Upper lobe of left lung (tissue), 6 donors: Measurements from ENCODE around the gene TNS3. TPM values are rescaled to one million over a fixed set of nuclear protein-coding genes. Genes with fewer than 3 reads are reported as not detected.
A peak's percentile ranks its signal among the peaks of the same experiment; 100 is the strongest.

Experiments used
- ATAC-seq, 2 donors: fragments of 200-7000 bp; cut with Tn5 transposase; one replicate each; pipeline ENCODE4 v1.9.1; 2022; ENCODE audit warnings: mild to moderate bottlenecking in 2 of 2, moderate library complexity in 2 of 2; ENCODE audit not compliant: low FRiP score in 2 of 2
- DNase-seq, 2 donors: peaks; one replicate each; pipeline ENCODE4 v3.0.0-alpha.2; 2019 to 2020
- H3K27ac ChIP-seq, 4 donors: fragments of 200-600 bp; sonication (generic); one replicate each; pipeline ENCODE4 v1.5.1; 2016 to 2019
- H3K27me3 ChIP-seq, 4 donors: fragments of 200-600 bp; sonication (generic); one replicate each; pipeline ENCODE4 v1.5.1; 2017 to 2019
- H3K36me3 ChIP-seq, 4 donors: fragments of 200-600 bp; sonication (generic); one replicate each; pipeline ENCODE4 v1.5.1; 2016 to 2019
- H3K4me1 ChIP-seq, 4 donors: fragments of 200-600 bp; sonication (generic); one replicate each; pipeline ENCODE4 v1.5.1; 2018 to 2019
- H3K4me3 ChIP-seq, 4 donors: fragments of 200-600 bp; sonication (generic); one replicate each; pipeline ENCODE4 v1.5.1; 2017 to 2019; ENCODE audit warnings: mild to moderate bottlenecking in 2 of 4, moderate library complexity in 1 of 4
- H3K9me3 ChIP-seq, 4 donors: fragments of 200-600 bp; sonication (generic); one replicate each; pipeline ENCODE4 v1.5.1; 2018 to 2019
- CTCF ChIP-seq, 6 experiments: fragments of 450-650 bp in 4 of 6; fragments of 200-600 bp in 2 of 6; sonication (generic) in 2 of 6; IDR thresholded peaks; one replicate each; pipeline ENCODE4 v1.5.1; 2016 to 2019; ENCODE audit warnings: antibody characterized with exemption in 6 of 6
- EP300 ChIP-seq, 4 donors: sonication (generic); formaldehyde crosslinking; IDR thresholded peaks; one replicate each; pipeline ENCODE4 v1.5.1; 2017; ENCODE audit warnings: antibody characterized with exemption in 4 of 4, control low read depth in 2 of 4
- POLR2A ChIP-seq, 4 donors: fragments of 450-650 bp; IDR thresholded peaks; one replicate each; pipeline ENCODE4 v1.5.1; 2016 to 2017; ENCODE audit warnings: antibody characterized with exemption in 4 of 4, mild to moderate bottlenecking in 2 of 4
- POLR2AphosphoS5 ChIP-seq, 2 donors: sonication (generic); formaldehyde crosslinking; IDR thresholded peaks; one replicate each; pipeline ENCODE4 v1.5.1; 2017; ENCODE audit warnings: antibody characterized with exemption in 2 of 2
- WGBS, 2 donors: methylation state at CpG; one replicate each; pipeline ENCODE4 v1.1.5; 2017 to 2018; 5-methylcytosine and 5-hydroxymethylcytosine counted together
- total RNA-seq, 6 donors: library from RNA; depleted of rRNA in 4 of 6; stranded (reverse); fragments of >200 nt in 4 of 6; gene quantifications; one replicate each; pipeline versions ENCODE4 v1.1.0 to v1.2.1, GENCODE V29; 2016 to 2021
- donor health status: DM: no; HTN: no; CAD: no; lungs with moderate emphysema.
- donor health status: DM: no; HTN: yes; CAD: no; lungs with severe emphysema.

The TNS3 gene
- total RNA-seq, 6 donors from 2014 or later = 90.6 to 266 (median 143) TPM

GRCh38 chr7:47517821-47518480, 64.0 kb downstream of the TNS3 start:
- no peak for DNase-seq
- Histone ChIP-seq H3K27ac (peak overlapping the region in 1 of 4 donors; percentile 19), H3K9me3 (no peaks in the 10 kb centered on the region), H3K4me1 (peaks cover 12 to 32% (median 25%) of the 10 kb centered on the region in 4 donors), H3K27me3 (no peaks in the 10 kb centered on the region), H3K36me3 (no peaks in the 10 kb centered on the region), H3K4me3 (no peak overlapping the region)
- ATAC-seq = no peak
- TF ChIP-seq POLR2A (IDR thresholded peaks at IDR 0.05) (no peak), POLR2AphosphoS5 (IDR thresholded peaks at IDR 0.05) (no peak), EP300 (IDR thresholded peaks at IDR 0.05) (no peak), CTCF (IDR thresholded peaks at IDR 0.05) (no peak)
- WGBS, 2 donors = 96 to 97% methylated on average over 10 of the region's 10 CpGs

- no peak for ATAC-seq
- Histone ChIP-seq H3K27ac (peak overlapping the region in 1 of 4 donors; percentile 19), H3K36me3 (no peaks in the 10 kb centered on the region), H3K27me3 (no peaks in the 10 kb centered on the region), H3K4me3 (no peak overlapping the region), H3K4me1 (peaks cover 16 to 33% (median 25%) of the 10 kb centered on the region in 4 donors), H3K9me3 (no peaks in the 10 kb centered on the region)
- 58 to 80% methylated on average over 10 of the region's 10 CpGs for WGBS, 2 donors
- TF ChIP-seq EP300 (IDR thresholded peaks at IDR 0.05) = no peak
- DNase-seq = no peak
Measured at GRCh38 chr7:47516985-47517600, 64.8 kb downstream of the TNS3 start.

- Histone ChIP-seq H3K27ac (no peak overlapping the region), H3K36me3 (no peaks in the 10 kb centered on the region), H3K4me3 (no peak overlapping the region), H3K27me3 (no peaks in the 10 kb centered on the region), H3K9me3 (no peaks in the 10 kb centered on the region), H3K4me1 (peaks cover 17 to 38% (median 25%) of the 10 kb centered on the region in 4 donors)
- ATAC-seq = no peak
- WGBS, 2 donors = 92 to 96% methylated on average over 5 to 6 of the region's 6 CpGs
- DNase-seq = no peak
- no peak for TF ChIP-seq CTCF (IDR thresholded peaks at IDR 0.05)
- no peak for TF ChIP-seq POLR2AphosphoS5 (IDR thresholded peaks at IDR 0.05)
Measured at GRCh38 chr7:47516386-47516785, 65.5 kb downstream of the TNS3 start.

- Histone ChIP-seq H3K27ac (no peak overlapping the region), H3K4me1 (peaks cover 13 to 29% (median 22%) of the 10 kb centered on the region in 4 donors), H3K4me3 (no peak overlapping the region), H3K36me3 (no peaks in the 10 kb centered on the region), H3K9me3 (no peaks in the 10 kb centered on the region), H3K27me3 (no peaks in the 10 kb centered on the region)
- ATAC-seq (no peak), DNase-seq (no peak)
- TF ChIP-seq CTCF (IDR thresholded peaks at IDR 0.05) (no peak), POLR2A (IDR thresholded peaks at IDR 0.05) (no peak), EP300 (IDR thresholded peaks at IDR 0.05) (no peak), POLR2AphosphoS5 (IDR thresholded peaks at IDR 0.05) (no peak)
- WGBS, 2 donors = 88 to 97% methylated on average over 7 of the region's 7 CpGs
Measured at GRCh38 chr7:47515305-47515834, 66.5 kb downstream of the TNS3 start.

- ATAC-seq (no peak), DNase-seq (no peak)
- H3K27me3 ChIP-seq = no peaks in the 10 kb centered on the region
- TF ChIP-seq POLR2AphosphoS5 (IDR thresholded peaks at IDR 0.05) (no peak), EP300 (IDR thresholded peaks at IDR 0.05) (no peak), POLR2A (IDR thresholded peaks at IDR 0.05) (no peak), CTCF (IDR thresholded peaks at IDR 0.05) (no peak)
- no peaks in the 10 kb centered on the region for H3K9me3 ChIP-seq
- H3K27ac ChIP-seq = no peak overlapping the region
- peaks cover 13 to 27% (median 20%) of the 10 kb centered on the region in 4 donors for H3K4me1 ChIP-seq
- WGBS, 2 donors = 80 to 97% methylated on average over 3 of the region's 3 CpGs
- H3K4me3 ChIP-seq = no peak overlapping the region
- no peaks in the 10 kb centered on the region for H3K36me3 ChIP-seq
Measured at GRCh38 chr7:47514818-47515217, 67.1 kb downstream of the TNS3 start.
